Measurements from ENCODE around the gene GTF2H1.
"Not testable (repeated sequence)": the region's sequence is repeated elsewhere in the genome, so short reads cannot be mapped to it uniquely, and the experiment has no call there.

Gene GTF2H1

DNA sequence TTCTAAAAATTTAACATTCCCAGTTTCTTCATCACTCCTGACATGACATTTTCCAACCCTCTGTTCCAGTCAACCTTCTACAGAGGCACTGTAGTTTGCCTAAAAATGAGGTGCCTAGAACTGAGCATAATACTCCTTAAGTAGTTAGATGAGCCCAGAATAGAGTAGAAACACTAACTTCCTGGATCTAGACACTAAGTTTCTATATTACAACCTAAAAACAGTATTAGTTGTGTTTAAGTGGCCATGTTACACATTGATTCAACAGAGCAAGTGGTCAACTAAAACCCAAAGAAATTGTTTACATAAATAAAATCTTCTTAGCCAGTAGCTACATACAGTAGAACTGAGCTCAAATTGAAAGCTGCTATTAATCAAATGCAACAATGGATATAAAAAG lies 1.8 kb upstream of the GTF2H1 start:
- no peak for DNase-seq

DNA sequence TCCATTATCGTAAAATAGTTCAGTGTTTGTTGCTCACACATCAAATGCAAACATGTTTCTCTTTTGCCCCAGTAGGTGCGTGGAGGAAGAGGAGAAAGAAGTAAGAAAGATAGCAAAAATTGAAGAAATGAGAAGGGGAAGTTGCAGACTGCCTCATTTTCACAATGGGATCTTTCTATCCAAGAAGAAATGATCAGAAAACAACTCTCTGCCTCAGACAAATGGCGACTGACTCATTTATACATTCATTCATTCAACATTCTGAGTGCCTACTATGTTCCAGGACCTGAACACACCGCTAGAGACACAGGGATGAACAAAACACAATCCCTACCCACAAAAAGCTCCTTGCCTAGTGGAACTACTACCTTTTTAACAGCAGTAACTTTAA lies 794 bp upstream of the GTF2H1 start:
- no peak for DNase-seq

GRCh38 chr11:18322818-18323570 lies 627 bp downstream of the GTF2H1 start:
- no peak for DNase-seq

- not testable (repeated sequence) for DNase-seq
Observed at GRCh38 chr11:18323881-18324280, 1.5 kb downstream of the GTF2H1 start.

DNA sequence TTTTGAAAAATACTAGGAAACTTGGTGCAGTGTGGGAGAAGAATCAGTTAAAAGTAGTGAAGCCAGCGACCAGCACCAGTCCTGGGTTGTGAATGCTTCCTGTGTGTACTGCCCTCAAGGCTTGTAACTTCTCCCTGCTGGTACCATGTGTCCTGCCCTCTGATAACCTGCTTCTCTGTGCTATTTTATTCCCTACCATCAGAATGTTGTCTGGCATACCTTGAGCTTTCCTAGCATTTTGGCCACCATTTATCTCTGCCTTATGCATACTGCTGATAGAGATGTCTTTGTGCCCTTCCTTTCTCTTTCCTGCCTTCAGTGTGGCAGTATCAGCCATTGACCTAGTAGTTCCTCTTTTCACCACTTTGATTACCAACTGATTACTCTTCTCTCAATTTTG lies 2.0 kb downstream of the GTF2H1 start:
- no peak for DNase-seq

- DNase-seq = no peak
Observed at GRCh38 chr11:18329196-18329870, 7.0 kb downstream of the GTF2H1 start.

- DNase-seq = no peak
Observed at GRCh38 chr11:18330921-18331320, 8.6 kb downstream of the GTF2H1 start.

GRCh38 chr11:18332302-18332701 lies 9.9 kb downstream of the GTF2H1 start:
- DNase-seq = no peak

- DNase-seq = no peak
Observed at GRCh38 chr11:18332891-18333290, 10.5 kb downstream of the GTF2H1 start.

DNA sequence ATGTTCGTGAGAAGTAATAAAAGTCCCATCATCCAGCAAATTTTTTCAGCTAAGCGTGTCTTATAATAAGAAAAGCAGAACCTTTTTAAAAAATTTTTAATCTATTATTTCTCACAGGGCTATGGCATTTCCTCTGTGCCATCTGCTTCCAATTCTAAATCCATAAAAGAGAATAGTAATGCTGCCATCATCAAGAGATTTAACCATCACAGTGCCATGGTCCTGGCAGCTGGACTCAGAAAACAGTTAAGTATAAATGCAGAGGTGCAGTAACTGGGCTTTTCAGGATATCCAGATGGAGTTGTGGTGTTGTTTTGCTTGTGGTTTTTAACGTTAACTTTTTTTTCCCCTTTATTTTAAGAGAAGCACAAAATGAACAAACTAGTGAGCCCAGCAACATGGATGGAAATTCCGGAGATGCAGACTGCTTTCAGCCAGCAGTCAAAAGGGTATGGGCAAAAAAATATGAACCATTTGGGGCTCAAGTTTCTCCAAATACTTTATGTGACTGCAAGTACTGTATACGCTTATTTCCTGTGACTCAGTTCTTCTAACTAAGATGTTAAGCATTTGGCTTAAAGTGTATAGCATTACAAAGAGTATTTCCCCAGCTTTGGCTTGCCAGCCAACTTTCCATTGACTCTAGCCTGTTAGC lies 25.2 kb downstream of the GTF2H1 start:
- DNase-seq = no peak

- no peak for DNase-seq
Observed at GRCh38 chr11:18352581-18352980, 30.2 kb downstream of the GTF2H1 start.

DNA sequence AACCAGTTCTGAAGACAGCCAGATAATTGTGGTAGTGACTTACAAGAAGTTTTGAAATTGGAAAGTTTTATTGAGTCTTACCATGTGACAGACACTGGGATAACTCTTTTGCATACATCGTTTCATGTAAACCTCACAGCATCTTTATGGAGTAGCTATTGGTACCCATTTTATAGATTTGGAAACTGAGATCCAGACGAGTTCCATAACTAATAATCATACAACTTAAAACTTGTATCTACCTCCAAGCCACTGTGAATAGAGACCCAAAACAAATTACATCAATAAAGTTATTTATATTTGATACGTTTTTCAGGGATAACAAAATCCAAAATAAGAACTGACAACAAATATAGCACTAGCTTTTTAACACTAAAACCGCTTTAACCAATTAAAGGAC lies 36.3 kb downstream of the GTF2H1 start:
- DNase-seq = no peak

DNA sequence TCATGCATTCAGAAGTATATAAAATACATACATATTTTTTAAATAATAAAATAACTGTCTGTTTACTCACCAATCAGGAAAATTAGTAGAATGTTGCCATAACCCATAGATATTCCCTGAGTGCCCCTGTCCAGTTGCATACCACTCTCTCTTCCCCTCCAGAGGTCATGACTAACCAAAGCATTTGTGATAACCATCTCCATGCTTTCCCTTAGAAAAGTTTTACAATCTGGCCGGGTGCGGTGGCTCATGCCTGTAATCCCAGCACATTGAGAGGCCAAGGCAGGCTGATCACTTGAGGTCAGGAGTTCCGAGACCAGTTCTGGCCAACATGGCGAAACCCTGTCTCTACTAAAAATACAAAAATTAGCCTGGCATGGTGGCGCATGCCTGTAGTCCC lies 38.8 kb downstream of the GTF2H1 start:
- DNase-seq = no peak

DNA sequence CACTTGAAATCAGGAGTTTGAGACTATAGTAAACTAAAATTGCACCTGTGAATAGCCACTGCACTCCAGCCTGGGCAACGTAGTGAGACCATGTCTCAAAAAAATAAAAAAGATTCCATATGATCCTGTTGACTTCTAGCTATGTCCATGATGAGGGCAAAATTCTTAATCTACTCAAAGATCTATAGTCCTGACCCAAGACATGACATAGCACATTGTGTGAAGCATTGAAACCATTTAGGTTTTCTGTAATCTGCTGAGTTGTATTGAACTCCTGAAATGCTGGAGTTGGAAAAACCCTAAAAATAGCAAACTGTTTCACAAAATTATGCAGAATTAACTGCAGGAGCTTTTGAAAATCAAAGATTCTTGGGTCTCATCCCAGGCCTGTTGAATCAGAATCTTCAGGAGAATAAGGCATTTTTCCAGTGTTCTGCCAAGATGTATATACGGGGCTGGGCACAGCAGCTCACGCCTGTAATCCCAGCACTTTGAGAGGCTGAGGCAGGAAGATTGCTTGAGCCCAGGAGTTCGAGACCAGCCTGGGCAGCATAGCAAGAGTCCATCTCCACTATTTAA lies 42.2 kb downstream of the GTF2H1 start:
- DNase-seq = no peak

DNA sequence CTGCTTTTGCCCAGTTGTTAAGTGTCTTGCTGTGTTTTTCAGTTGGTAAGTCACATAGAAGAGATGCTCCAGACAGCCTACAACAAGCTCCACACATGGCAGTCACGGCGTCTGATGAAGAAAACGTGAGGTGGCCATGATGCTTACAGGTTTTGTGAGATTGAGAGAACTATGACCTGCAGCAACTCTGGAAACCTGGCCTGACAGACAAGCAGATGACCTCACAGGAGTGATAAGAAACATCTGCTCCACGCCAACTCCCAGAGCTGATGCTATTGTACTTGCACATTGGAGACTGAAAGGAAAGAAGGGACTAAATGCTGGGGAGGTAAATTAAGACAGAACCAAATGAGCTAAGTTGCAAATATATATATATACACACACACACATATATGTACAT lies 43.4 kb downstream of the GTF2H1 start:
- DNase-seq = no peak

- DNase-seq = no peak
Observed at GRCh38 chr11:18366286-18366685, 43.9 kb downstream of the GTF2H1 start.

DNA sequence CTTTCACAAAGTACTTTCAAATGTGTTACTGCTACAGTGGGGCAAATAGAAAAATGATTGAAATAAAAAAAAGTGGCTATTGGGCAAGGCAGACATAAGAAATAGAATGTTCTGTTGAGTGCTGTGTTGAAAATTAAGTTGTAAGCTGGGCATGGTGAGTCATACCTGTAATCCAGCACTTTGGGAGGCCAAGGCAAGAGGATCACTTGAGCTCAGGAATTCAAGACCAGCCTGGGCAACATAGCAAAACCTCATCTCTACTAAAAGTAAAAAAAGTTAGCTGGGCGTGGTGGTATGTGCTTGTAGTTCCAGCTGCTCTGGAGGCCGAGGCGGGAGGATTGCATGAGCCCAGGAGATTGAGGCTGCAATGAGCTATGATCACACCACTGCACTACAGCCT lies 45.1 kb downstream of the GTF2H1 start:
- DNase-seq = no peak

DNA sequence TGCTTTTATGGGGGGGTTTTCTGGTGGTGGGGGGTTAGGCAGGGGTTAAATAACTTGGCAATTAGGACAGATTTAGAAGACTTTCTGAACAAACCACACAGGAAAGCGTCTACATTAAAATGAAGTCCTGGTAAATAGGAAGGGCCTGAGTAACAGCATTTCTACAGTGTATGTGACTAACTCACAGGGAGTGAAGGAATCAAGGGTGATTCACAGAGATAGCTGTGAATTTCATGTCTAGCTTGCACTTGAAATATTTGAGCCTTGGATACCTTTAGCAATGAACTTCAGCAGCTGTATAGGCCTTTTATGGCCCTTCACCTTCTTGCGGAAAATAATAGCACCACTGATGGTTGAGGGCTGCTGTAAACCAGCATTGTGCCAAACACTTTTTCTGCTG lies 45.9 kb downstream of the GTF2H1 start:
- DNase-seq = no peak

DNA sequence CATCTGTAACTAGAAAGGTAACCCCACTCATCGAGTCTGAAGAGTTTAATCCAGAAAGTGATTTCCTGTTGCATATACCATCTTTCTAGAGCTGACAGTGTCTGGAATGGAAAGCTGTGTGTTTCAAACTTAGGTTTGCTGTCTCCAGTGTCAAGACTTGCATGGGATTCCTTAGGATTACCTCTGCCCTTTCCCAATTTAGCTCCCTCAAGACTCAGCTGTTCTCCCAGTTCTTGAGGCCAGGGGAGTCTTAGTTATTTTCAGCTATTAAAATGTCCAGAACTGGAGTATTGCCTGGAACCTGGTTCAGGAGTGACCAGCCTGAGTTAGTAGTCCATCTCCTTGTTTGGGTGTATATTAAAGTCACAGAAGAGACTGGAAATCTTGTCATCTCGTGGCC lies 47.0 kb downstream of the GTF2H1 start:
- no peak for DNase-seq

DNA sequence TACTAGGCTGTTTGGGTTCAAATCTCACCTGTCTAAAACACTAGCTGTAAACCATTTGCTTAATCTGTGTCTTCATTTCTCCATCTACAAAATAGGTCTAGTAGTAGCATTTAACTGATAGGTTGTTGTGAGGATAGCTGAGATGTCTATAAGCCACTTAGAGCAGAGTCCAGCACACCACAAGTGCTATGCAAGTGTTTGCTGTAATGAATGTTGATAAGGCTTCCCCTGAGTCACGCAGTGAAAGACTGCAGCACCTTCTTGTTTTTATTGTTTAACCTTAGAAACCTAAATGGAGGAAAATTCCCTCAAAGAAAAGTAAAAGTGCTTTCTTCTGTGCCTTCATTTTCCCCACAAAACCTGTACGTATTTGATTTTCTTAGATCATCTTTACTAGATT lies 48.9 kb downstream of the GTF2H1 start:
- DNase-seq = no peak

DNA sequence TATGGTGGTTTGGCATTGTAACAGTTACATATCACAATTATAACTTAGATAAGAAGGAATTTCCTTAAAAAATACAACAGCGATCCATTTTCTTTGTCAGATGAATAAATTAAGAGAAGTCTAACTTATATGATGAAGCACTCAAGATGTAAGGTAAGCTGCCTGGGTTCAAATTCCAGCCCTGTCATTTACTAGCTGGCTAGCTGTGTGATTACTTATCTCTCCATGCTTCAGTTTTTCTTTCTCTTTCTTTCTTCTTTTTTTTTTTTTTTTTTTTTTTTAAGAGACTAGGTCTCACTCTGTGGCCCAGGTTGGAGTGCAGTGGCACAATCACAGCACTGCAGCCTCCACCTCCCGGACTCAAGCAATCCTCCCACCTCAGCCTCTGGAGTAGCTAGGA lies 49.8 kb downstream of the GTF2H1 start:
- no peak for DNase-seq

DNA sequence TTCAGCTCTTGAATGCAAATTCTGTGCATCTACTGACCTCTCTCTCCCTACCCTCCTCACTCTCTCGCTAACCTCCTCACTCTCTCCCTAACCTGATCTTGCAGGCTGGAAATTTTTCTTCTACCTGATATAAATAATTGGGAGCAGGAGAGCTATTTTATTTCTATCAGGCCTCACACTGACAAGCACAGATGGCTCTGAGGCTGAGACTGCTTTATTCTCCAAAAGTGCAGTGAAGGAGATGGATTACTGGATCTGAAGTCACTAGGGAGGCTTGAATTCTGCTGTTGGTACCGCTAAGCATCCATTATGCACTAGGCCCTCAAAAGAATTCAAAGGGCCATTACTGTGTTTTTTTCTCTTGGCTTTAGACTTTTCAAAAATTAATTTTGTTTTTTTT lies 52.6 kb downstream of the GTF2H1 start:
- no peak for DNase-seq

- DNase-seq = no peak
Observed at GRCh38 chr11:18375941-18376340, 53.6 kb downstream of the GTF2H1 start.

DNA sequence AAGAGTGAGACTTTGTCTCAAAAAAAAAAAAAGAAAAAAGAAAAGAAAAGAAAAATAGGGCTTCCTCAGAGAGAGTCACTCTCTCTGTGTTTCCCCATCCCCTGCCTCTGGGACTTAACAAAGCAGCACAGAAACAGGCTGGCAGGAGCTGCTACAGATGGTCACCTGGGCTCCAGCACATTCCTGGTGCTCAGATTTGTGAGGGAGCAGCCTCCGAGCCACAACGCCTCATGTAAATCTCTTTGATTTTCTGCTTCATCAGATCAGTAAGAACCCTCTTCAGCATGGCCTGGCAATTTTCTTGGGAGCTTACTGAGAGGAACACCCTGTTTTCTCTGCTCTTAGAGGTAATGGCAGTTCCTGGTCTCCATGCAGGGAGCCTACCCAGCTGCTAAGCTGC lies 56.8 kb downstream of the GTF2H1 start:
- no peak for DNase-seq

Measured in DMS 273 treated with DMSO at 0.1 percent for 48 hours (cell line).